NCI-H2107 (cell line): ENCODE data around the gene NAT14.
"Not testable (repeated sequence)": the region's sequence is repeated elsewhere in the genome, so short reads cannot be mapped to it uniquely, and the experiment has no call there.

Experiments
- DNase-seq: peaks from one replicate; lab custom pipeline; 2025; lab: John Stamatoyannopoulos, UW

Gene NAT14

DNA sequence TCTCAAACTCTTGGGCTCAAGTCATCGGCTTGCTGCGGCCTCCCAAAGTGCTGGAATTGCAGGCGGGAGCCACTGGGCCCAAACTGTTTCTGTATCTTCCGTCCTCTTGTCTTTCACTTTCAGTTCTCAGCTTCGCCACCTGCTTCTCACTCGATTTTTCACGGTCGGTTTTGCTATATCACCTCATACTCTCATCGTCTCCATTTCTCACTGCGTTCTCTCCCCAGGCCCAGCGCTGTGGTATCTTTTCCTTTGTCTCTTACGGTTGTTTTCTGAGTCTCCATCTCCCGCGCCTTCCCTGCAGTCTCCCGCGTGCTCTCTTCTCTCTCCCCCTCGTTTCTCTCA lies 18.1 kb downstream of the NAT14 start:
- no peak for DNase-seq

DNA sequence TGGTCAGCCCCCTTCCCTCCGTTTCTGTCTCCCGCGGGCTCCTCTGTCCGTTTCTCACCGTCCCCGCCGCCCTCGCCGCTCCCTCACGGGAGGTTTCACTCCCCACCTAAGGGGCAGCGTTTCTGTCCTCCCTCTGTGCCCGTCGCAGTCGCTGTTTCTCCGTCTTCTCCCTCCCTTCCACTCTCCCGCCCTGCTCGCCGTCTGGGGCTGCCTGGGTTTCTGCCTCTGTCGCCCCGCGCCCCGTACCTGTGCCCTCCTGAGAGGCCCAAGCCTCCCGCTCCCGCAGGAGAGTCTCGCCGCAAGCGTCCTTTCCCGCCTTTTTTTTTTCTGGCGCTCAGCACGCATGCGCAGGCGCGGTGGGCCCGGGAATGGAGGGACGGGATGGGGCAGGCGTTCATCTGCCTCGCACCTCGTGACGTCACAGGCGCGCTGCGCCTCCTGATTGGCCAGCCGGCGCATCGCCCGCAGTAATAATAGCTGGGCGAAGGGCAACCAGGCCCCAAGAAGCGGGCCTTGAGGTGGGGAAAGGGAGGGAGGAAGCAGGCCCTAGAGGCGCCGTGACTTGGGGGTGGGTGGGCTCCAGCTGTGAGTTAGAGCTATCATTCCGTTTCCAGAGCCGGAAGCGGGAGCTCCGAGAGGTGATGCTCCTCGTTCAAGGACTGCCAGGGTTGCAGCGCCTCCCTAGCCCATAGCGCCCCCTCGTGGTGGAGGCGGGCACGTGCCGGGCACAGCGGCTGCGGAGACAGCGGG lies 18.7 kb downstream of the NAT14 start:
- peak; percentile 56 for DNase-seq

- no peak for DNase-seq
Measured at GRCh38 chr19:55504252-55504603, 19.2 kb downstream of the NAT14 start.

- DNase-seq: no peak
Measured at GRCh38 chr19:55504981-55505380, 20.0 kb downstream of the NAT14 start.

GRCh38 chr19:55508120-55508519 lies 23.1 kb downstream of the NAT14 start:
- DNase-seq: no peak

GRCh38 chr19:55516878-55517620 lies 32.1 kb downstream of the NAT14 start:
- peak; percentile 70 for DNase-seq

GRCh38 chr19:55519451-55520311 lies 34.7 kb downstream of the NAT14 start:
- DNase-seq: no peak

DNA sequence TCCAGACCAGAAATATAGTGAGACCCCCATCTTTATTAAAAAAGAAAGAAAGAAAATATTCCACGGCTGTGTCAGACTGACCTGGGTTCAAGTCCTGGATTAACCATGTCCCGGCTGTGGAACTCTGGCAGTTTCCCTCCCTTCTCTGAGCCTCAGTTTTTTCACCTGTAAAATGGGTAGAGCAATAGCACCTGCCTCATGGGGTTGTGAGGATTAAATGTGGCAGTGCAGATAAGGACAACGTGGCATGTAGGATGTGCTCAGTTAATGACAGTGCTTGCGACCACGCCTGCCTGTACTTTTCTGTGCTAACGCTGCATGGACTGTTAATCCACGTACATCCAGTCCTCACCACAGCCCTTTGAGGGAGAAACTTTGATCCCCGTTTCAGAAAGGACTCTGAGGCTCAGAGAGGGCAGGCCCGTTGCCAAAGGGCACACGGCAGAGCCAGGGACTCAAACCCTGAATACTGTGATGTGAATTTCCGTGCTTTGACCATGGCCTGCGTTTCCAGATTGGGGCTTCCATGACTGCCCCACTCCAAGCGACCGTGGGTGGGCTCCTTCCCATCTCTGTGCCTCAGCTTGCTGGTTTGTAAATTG lies 35.8 kb downstream of the NAT14 start:
- no peak for DNase-seq

DNA sequence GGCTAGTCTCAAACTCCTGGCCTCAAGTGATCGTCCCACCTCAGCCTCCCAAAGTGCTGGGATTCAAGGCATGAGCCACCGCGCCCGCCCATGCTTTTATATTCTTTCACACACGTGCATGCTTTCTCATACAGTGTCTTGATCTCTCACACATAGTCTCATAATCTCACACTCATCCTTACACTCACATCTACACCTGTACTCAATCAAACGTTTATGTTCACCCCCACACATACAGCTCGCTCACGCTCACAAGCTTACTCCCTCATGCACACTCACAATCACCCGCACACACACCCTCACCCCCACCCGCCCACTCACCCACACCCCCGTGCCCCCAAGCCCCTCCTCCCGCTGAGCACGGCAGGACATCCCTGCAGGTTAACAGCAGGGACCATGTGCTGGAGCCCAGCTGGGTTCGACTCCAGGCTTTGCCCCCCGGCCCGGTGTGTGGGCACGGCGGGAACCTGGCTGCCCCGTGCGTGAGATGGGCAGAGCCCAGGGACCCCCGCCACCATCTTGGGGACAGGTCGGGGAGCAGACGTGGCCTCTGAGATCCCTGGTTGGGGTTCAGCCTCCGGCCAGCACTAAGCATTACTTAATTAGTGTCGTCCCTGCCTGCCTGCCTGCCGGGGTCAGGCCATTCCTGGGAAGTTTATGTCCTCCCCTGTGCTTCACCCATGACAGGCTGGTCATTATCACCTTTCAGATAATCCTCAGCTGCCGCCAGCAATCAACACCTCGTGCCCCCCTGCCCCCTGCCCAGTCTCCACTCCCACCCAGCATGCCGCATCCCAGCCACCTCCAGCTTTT lies 40.5 kb downstream of the NAT14 start:
- DNase-seq: no peak

- DNase-seq: peak; percentile 59
Measured at GRCh38 chr19:55526216-55527196, 41.5 kb downstream of the NAT14 start.

- no peak for DNase-seq
Measured at GRCh38 chr19:55527197-55528029, 42.4 kb downstream of the NAT14 start.

DNA sequence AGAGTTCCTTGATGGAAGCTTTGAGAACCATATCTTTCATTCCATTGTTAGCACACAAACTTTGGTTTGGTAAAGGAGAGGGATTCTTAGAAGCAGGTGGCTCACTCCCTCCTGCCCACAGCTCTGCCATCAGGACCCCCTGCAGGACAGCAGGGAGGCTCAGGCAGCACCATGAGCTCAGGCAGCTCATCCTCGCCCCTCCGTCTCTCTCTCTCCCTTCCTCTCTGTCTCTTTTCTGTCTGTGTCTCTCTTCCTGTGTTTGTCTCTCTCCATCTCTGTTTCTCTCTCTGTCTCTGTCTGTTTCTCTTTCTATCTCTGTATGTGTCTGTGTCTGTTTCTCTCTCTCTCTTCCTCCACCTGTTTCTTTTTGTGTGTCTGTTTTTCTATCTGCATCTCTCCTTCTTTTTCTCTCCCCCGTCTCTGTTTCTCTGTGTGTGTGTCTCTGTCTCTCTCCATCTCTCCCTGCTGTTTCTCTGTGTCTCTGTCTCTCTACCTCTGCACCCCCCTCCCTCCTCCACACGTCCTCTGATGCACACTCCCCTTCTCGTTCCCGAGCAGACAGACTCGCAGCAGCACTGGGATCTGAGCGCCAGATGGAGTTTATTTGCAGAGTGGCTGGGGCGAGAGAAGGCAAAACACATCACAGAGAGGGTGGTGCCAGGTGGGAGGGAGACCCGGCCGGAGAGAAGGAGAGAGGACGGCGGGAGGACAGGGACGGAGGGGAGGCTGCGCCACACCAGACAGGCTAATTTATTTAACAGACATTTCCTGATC lies 43.2 kb downstream of the NAT14 start:
- DNase-seq: no peak

- no peak for DNase-seq
Measured at GRCh38 chr19:55529636-55530234, 44.7 kb downstream of the NAT14 start.

GRCh38 chr19:55530996-55531395 lies 46.0 kb downstream of the NAT14 start:
- DNase-seq: no peak

- DNase-seq: not testable (repeated sequence)
Measured at GRCh38 chr19:55534280-55534679, 49.3 kb downstream of the NAT14 start.

DNA sequence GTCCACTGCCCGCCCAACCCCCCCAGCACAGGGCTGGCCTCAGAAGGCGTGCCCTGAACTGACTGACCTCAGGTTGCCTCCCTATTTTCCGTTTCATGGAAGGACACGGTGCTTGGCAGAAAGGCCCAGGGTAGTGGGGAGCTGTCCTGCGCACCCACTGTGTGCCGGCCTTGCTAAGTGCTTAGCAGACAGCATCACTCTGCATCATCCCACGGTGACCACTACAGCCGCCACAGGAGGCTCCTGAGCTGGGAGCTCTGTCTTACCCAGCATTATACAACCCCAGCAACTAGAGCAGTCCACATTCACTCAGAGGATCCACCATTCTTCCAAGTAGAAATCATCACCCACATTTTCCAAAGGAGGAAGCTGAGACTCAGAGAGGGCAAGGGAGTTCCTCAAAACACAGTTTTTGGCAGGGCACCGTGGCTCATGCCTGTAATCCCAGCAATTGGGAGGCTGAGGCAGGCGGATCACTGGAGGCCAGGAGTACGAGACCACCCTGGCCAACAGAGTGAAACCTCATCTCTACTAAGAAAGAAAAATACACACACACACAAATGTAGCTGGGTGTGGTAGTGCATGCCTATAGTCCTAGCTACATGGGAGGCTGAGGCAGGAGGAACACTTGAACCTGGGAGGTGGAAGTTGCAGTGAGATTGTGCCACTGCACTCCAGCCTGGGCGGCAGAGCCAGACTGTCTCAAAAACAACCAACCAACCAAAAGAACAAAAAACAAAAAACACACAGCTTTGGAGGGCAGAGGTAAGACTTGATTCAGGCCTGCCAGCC lies 50.4 kb downstream of the NAT14 start:
- no peak for DNase-seq

GRCh38 chr19:55535965-55536350 lies 51.0 kb downstream of the NAT14 start:
- no peak for DNase-seq
